Measurements from ENCODE around the gene TNFSF8. TPM values are rescaled to one million over a fixed set of nuclear protein-coding genes. Genes with fewer than 3 reads are reported as not detected.

TNFSF8 gene
- total RNA-seq, 1 experiment from 2014 or later = not detected

DNA sequence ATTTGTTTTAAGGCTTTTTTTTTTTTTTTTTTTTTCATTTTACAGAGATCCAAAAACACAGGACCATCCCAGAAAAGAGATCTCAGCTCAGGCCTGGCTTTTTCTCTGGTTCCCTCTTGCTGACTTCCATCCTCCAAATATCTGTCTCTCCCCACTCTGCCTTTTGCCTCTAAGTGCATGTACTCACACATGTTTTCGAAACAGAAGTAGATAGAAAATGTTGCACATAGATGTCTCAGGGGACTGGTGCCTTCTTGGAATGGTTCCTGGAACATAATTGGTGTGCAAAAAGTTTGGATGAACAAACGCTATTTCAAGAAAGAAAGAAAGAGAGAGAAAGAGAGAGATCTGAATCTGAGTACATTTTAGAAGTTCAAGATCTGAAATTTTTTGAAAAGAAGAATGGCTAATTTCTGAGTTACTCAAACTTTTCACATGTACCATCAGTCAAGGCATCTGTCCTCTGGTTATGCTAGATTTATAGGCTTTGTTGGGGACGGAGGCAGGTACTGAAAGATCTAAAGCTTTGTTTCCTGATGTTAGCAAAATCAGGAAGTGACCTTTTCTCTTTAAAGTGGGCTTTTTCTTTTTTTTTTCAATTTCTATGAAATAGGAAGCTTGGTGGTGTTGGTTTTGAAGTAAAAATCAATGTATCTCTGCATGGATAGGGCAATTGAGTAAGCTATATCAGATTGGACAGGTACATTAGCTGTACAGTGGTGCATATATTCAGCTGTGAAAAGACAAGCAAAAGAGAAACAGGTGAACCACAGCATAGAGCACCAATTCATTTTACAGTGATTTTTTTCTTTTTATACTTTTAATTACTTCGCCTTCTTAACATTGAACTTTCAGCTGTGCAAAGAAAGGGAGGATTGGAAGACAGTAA is 8.5 kb upstream of the TNFSF8 start (continued):
- TF ChIP-seq, protein P1, sequence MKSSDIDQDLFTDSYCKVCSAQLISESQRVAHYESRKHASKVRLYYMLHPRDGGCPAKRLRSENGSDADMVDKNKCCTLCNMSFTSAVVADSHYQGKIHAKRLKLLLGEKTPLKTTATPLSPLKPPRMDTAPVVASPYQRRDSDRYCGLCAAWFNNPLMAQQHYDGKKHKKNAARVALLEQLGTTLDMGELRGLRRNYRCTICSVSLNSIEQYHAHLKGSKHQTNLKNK (CRISPR knock-in tag; IDR thresholded peaks at IDR 0.05) = no peak
- TF ChIP-seq MYBL2 (CRISPR knock-in tag; IDR thresholded peaks at IDR 0.05) (no peak), EMX1 (CRISPR knock-in tag; IDR thresholded peaks at IDR 0.05) (no peak)

DNA sequence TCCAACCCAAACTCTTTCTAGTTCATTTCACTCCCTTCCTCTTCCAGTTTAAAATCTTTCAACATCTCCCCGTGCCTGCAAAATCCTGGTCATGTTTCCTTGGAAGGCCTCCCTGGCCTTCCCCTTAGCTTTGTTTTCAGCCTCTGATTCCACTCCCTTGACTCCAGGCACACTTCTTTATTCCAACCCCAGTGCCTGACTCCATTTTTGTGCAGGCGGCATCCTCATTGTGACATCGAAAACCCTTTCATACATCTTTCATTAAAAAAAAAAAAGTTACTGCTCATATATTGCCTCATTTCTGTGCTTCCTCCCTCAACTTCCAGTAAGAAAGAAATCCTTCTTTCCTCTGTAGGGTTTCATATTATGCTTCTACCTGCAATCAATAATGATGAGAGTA is 7.1 kb upstream of the TNFSF8 start:
- H3K4me1 Mint-ChIP-seq = no peaks in the 10 kb centered on the region
- H3K27me3 Mint-ChIP-seq (ENCODE audit: low read depth) = peaks cover 88% of the 10 kb centered on the region
- H3K36me3 Mint-ChIP-seq = no peaks in the 10 kb centered on the region
- CTCF ChIA-PET = no interaction called here
- H3K4me3 Mint-ChIP-seq = no peak overlapping the region
- POLR2A ChIA-PET = no interaction called here
- DNase-seq (ENCODE audit: low spot score) = no peak
- ATAC-seq = no peak
- TF ChIP-seq, protein P2, sequence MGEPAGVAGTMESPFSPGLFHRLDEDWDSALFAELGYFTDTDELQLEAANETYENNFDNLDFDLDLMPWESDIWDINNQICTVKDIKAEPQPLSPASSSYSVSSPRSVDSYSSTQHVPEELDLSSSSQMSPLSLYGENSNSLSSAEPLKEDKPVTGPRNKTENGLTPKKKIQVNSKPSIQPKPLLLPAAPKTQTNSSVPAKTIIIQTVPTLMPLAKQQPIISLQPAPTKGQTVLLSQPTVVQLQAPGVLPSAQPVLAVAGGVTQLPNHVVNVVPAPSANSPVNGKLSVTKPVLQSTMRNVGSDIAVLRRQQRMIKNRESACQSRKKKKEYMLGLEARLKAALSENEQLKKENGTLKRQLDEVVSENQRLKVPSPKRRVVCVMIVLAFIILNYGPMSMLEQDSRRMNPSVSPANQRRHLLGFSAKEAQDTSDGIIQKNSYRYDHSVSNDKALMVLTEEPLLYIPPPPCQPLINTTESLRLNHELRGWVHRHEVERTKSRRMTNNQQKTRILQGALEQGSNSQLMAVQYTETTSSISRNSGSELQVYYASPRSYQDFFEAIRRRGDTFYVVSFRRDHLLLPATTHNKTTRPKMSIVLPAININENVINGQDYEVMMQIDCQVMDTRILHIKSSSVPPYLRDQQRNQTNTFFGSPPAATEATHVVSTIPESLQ (CRISPR knock-in tag; IDR thresholded peaks at IDR 0.05) = no peak
- H3K27ac Mint-ChIP-seq = no peak overlapping the region
- no peaks in the 10 kb centered on the region for H3K9me3 Mint-ChIP-seq

DNA sequence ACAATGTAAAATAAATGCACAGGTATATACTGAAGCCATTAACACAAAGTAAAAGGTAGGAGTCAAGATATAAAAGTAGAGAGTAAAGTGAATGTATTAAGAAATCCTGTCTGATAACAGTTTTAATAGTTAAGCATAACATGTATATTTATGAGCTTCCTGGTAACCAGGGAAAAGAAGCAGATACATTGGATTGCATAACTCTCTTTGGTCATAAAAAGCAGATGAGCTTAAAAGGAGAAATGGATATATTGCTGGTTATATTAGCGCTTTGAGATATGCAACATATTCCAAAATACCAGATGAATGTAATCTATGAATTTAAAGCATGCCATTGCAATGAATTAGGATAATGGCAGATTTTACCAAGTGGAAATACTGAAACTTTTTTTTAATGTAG is 6.2 kb upstream of the TNFSF8 start:
- 0 out of 2 replicates have a peak, but pooled peaks cover 4% of the 10 kb centered on the region for H3K4me1 Mint-ChIP-seq
- no peak overlapping the region for H3K4me3 Mint-ChIP-seq
- TF ChIP-seq IRF2 (CRISPR knock-in tag; IDR thresholded peaks at IDR 0.05; ENCODE audit: borderline replicate concordance, low read depth) = no peak
- TF ChIP-seq, protein P3, sequence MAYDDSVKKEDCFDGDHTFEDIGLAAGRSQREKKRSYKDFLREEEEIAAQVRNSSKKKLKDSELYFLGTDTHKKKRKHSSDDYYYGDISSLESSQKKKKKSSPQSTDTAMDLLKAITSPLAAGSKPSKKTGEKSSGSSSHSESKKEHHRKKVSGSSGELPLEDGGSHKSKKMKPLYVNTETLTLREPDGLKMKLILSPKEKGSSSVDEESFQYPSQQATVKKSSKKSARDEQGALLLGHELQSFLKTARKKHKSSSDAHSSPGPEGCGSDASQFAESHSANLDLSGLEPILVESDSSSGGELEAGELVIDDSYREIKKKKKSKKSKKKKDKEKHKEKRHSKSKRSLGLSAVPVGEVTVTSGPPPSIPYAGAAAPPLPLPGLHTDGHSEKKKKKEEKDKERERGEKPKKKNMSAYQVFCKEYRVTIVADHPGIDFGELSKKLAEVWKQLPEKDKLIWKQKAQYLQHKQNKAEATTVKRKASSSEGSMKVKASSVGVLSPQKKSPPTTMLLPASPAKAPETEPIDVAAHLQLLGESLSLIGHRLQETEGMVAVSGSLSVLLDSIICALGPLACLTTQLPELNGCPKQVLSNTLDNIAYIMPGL (CRISPR knock-in tag; IDR thresholded peaks at IDR 0.05) = no peak
- CTCF ChIA-PET = interaction anchor here (1.1 kb wide), 1 partner anchor 22 kb away, joined by 3 read pairs; no protein-coding TSS in a partner anchor
- H3K27ac Mint-ChIP-seq = no peak overlapping the region
- no peak for ATAC-seq
- no peak for DNase-seq (ENCODE audit: low spot score)
- no peaks in the 10 kb centered on the region for H3K36me3 Mint-ChIP-seq
- POLR2A ChIA-PET = no interaction called here
- peaks cover 91% of the 10 kb centered on the region for H3K27me3 Mint-ChIP-seq (ENCODE audit: low read depth)
- no peaks in the 10 kb centered on the region for H3K9me3 Mint-ChIP-seq

DNA sequence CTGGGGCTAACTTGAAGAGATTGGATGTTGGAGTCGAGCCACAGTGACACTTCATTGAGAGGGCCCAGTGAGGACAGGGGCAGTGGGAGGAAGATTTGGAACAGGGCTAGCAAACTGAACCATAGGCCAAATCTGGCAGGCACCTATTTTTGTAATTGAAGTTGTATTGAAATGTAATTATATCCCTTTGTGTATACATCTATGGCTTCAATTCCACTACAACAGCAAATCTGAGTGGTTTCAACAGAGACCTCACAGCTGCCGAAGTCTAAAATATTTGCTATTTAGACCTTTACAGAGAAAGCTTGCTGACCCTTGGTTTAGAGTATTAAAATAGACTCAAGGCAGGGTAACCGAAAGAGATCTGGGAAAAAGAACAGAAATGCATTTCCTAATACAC is 4.7 kb upstream of the TNFSF8 start:
- CTCF ChIA-PET = interaction anchor here (1.6 kb wide), 1 partner anchor 28 kb away, joined by 4 read pairs; no protein-coding TSS in a partner anchor
- Mint-ChIP-seq H3K27ac (no peak overlapping the region), H3K27me3 (ENCODE audit: low read depth) (peaks cover 97% of the 10 kb centered on the region), H3K4me3 (no peak overlapping the region), H3K9me3 (no peaks in the 10 kb centered on the region), H3K4me1 (0 out of 2 replicates have a peak, but pooled peaks cover 5% of the 10 kb centered on the region), H3K36me3 (no peaks in the 10 kb centered on the region)
- POLR2A ChIA-PET = no interaction called here
- DNase-seq (ENCODE audit: low spot score) = no peak
- ATAC-seq = no peak
- TF ChIP-seq NR1H2 (CRISPR knock-in tag; IDR thresholded peaks at IDR 0.05) (no peak), ZBTB21 (CRISPR knock-in tag; IDR thresholded peaks at IDR 0.05; ENCODE audit: borderline replicate concordance) (no peak), CREB1 (CRISPR knock-in tag; IDR thresholded peaks at IDR 0.05) (no peak), ETV6 (CRISPR knock-in tag; IDR thresholded peaks at IDR 0.05) (no peak), ATF1 (CRISPR knock-in tag; IDR thresholded peaks at IDR 0.05) (no peak), ESRRA (CRISPR knock-in tag; IDR thresholded peaks at IDR 0.05; ENCODE audit: borderline replicate concordance) (no peak), OVOL2 (CRISPR knock-in tag; IDR thresholded peaks at IDR 0.05; ENCODE audit: borderline replicate concordance) (no peak), ELF4 (CRISPR knock-in tag; IDR thresholded peaks at IDR 0.05; ENCODE audit: low read depth) (no peak)
- TF ChIP-seq, protein P4, sequence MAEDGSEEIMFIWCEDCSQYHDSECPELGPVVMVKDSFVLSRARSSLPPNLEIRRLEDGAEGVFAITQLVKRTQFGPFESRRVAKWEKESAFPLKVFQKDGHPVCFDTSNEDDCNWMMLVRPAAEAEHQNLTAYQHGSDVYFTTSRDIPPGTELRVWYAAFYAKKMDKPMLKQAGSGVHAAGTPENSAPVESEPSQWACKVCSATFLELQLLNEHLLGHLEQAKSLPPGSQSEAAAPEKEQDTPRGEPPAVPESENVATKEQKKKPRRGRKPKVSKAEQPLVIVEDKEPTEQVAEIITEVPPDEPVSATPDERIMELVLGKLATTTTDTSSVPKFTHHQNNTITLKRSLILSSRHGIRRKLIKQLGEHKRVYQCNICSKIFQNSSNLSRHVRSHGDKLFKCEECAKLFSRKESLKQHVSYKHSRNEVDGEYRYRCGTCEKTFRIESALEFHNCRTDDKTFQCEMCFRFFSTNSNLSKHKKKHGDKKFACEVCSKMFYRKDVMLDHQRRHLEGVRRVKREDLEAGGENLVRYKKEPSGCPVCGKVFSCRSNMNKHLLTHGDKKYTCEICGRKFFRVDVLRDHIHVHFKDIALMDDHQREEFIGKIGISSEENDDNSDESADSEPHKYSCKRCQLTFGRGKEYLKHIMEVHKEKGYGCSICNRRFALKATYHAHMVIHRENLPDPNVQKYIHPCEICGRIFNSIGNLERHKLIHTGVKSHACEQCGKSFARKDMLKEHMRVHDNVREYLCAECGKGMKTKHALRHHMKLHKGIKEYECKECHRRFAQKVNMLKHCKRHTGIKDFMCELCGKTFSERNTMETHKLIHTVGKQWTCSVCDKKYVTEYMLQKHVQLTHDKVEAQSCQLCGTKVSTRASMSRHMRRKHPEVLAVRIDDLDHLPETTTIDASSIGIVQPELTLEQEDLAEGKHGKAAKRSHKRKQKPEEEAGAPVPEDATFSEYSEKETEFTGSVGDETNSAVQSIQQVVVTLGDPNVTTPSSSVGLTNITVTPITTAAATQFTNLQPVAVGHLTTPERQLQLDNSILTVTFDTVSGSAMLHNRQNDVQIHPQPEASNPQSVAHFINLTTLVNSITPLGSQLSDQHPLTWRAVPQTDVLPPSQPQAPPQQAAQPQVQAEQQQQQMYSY (CRISPR knock-in tag; IDR thresholded peaks at IDR 0.05) = no peak
- TF ChIP-seq, protein P5, sequence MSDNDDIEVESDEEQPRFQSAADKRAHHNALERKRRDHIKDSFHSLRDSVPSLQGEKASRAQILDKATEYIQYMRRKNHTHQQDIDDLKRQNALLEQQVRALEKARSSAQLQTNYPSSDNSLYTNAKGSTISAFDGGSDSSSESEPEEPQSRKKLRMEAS (CRISPR knock-in tag; IDR thresholded peaks at IDR 0.05) = no peak
- TF ChIP-seq, protein P6, sequence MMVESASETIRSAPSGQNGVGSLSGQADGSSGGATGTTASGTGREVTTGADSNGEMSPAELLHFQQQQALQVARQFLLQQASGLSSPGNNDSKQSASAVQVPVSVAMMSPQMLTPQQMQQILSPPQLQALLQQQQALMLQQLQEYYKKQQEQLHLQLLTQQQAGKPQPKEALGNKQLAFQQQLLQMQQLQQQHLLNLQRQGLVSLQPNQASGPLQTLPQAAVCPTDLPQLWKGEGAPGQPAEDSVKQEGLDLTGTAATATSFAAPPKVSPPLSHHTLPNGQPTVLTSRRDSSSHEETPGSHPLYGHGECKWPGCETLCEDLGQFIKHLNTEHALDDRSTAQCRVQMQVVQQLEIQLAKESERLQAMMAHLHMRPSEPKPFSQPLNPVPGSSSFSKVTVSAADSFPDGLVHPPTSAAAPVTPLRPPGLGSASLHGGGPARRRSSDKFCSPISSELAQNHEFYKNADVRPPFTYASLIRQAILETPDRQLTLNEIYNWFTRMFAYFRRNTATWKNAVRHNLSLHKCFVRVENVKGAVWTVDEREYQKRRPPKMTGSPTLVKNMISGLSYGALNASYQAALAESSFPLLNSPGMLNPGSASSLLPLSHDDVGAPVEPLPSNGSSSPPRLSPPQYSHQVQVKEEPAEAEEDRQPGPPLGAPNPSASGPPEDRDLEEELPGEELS (CRISPR knock-in tag; IDR thresholded peaks at IDR 0.05) = no peak

Measured in WTC11 (cell line).